OCI-LY7 (cell line): ENCODE results near the gene IPO11. TPM values are rescaled to one million over a fixed set of nuclear protein-coding genes. Genes with fewer than 3 reads are reported as not detected.

Source experiments
- BruUV-seq: library from RNA; stranded (reverse); fragments of 400-500 nt; replicated peaks from 2 replicates; lab custom pipeline; 2021; lab: Mats Ljungman, UMichigan
- CTCF ChIA-PET: fragments of 300-600 bp; sonication (Branson Sonifier 250); formaldehyde crosslinking; loops from one replicate; lab custom pipeline; 2022; ENCODE audit warnings: antibody characterized with exemption; ENCODE audit not compliant: unreplicated experiment; lab: Charles Lee
- POLR2A ChIA-PET: fragments of 300-600 bp; sonication (Branson Sonifier 250); formaldehyde crosslinking; loops from one replicate; lab custom pipeline; 2022; ENCODE audit warnings: antibody characterized with exemption; lab: Charles Lee
- DNase-seq: peaks from one replicate; pipeline ENCODE4 v3.0.0-alpha.2; 2015; ENCODE audit warnings: low spot score
- H2AFZ ChIP-seq: fragments of 200-600 bp; sonication (generic), shearing (Covaris generic); 2 replicates; pipeline ENCODE4 v1.6.1; 2014; ENCODE audit warnings: mild to moderate bottlenecking, antibody characterized with exemption, low read length, moderate library complexity
- H3K27ac ChIP-seq: fragments of 200-600 bp; sonication (generic); 2 replicates; pipeline ENCODE4 v1.5.1; 2014; ENCODE audit warnings: mixed run types, low read depth, mild to moderate bottlenecking, moderate library complexity, low read length, inconsistent platforms; ENCODE audit not compliant: poor library complexity, severe bottlenecking
- H3K36me3 ChIP-seq: fragments of 200-600 bp; sonication (generic); 2 replicates; pipeline ENCODE4 v1.6.1; 2014; ENCODE audit warnings: mild to moderate bottlenecking, antibody characterized with exemption, low read length, moderate library complexity, mixed read lengths; ENCODE audit not compliant: insufficient read depth
- H3K4me1 ChIP-seq: fragments of 200-600 bp; sonication (generic); 2 replicates; pipeline ENCODE4 v1.5.1; 2014; ENCODE audit warnings: mild to moderate bottlenecking, low read length; ENCODE audit not compliant: insufficient read depth, poor library complexity, severe bottlenecking
- H3K4me2 ChIP-seq: fragments of 200-600 bp; sonication (generic); 2 replicates; pipeline ENCODE4 v1.6.1; 2014; ENCODE audit warnings: mild to moderate bottlenecking, low read length
- H3K4me3 ChIP-seq: fragments of 200-600 bp; sonication (generic); 2 replicates; pipeline ENCODE4 v1.5.1; 2014; ENCODE audit warnings: mild to moderate bottlenecking, low read depth, low read length; ENCODE audit not compliant: poor library complexity, severe bottlenecking
- H3K79me2 ChIP-seq: fragments of 200-600 bp; sonication (generic); 2 replicates; pipeline ENCODE4 v1.6.1; 2016; ENCODE audit warnings: low read depth, mild to moderate bottlenecking, low read length, moderate library complexity, mixed read lengths; ENCODE audit not compliant: insufficient read depth
- H3K9me2 ChIP-seq: fragments of 200-600 bp; sonication (generic); 2 replicates; pipeline ENCODE4 v1.6.1; 2016; ENCODE audit warnings: mild to moderate bottlenecking, low read length, mixed read lengths; ENCODE audit not compliant: insufficient read depth
- H3K9me3 ChIP-seq: fragments of 200-600 bp; sonication (generic); 2 replicates; pipeline ENCODE4 v1.6.1; 2014; ENCODE audit warnings: mild to moderate bottlenecking, mixed run types, low read length, mixed read lengths
- H4K20me1 ChIP-seq: fragments of 200-600 bp; sonication (generic); 2 replicates; pipeline ENCODE4 v1.6.1; 2014; ENCODE audit warnings: mild to moderate bottlenecking, antibody characterized with exemption, low read length, moderate library complexity, mixed read lengths; ENCODE audit not compliant: insufficient read depth
- CTCF ChIP-seq: fragments of 200-600 bp; sonication (generic); conservative IDR thresholded peaks from 2 replicates; pipeline ENCODE4 v1.5.1; 2014; ENCODE audit warnings: mild to moderate bottlenecking, antibody characterized with exemption, low read length, moderate library complexity, mixed read lengths
- EZH2phosphoT487 ChIP-seq: fragments of 200-600 bp; sonication (generic); IDR thresholded peaks from 2 replicates; pipeline ENCODE4 v1.6.1; 2018; ENCODE audit warnings: low read depth, borderline replicate concordance, mild to moderate bottlenecking, mixed run types, antibody characterized with exemption, low read length, moderate library complexity, mixed read lengths
- intact Hi-C: fragments of 100-400 bp; cut with micrococcal nuclease; formaldehyde crosslinking; loops from one replicate; pipeline ENCODE4 v1.10.0; 2022; ENCODE audit not compliant: unreplicated experiment
- total RNA-seq, 2 experiments: library from RNA; depleted of rRNA in 1 of 2; stranded (reverse); fragments of >200 nt in 1 of 2; shearing (Covaris generic) in 1 of 2; gene quantifications; 2 replicates each; pipeline ENCODE4 v1.2.3, GENCODE V29; 2014 to 2022

The IPO11 gene
- total RNA-seq, 2 experiments from 2014 or later, result 26.1 to 59.9 TPM

DNA sequence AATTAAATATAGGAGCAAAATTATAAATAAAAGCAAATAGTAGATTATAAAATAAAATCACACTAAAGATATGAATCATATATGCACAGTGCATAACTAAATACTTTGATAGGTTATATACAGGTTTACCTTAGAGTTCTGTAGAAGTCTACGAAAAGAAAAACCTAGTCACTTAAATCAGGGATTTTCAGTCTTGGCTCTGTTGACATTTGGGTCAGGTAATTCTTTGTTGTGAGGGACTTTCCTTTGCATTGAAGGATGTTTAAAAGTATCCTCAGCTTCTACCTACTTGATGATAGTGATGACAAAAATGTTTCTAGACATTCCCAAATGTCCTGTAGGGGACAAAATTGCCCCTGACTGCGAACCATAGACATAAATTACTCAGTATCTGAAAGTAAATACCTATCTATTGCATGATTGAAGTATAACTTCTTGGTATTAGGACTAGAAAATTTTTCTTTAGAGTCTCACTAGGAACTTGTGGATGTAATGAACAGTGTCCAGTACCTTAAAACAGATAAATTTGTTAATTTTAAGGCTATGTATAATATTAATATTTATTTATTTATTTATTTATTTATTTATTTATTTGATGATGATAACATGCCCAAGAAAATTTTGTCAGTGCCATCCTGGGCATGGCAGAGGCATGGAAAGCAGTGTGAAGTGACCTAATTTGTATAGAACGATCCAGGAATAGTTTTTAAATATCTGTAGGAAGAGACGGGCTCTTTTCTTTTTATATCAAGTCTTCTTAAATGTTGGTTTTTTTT lies 122.1 kb downstream of the IPO11 start:
- DNase-seq, result no peak
- ChIA-PET POLR2A (no interaction called here), CTCF (no interaction called here)
- no peaks in the 10 kb centered on the region for H3K79me2 ChIP-seq
- H3K9me2 ChIP-seq, result no peaks in the 10 kb centered on the region
- no peaks in the 10 kb centered on the region for H4K20me1 ChIP-seq
- no TSS peak for BruUV-seq
- no peaks in the 10 kb centered on the region for H3K9me3 ChIP-seq
- H3K4me2 ChIP-seq, result no peak overlapping the region
- TF ChIP-seq CTCF (no peak), EZH2phosphoT487 (no peak)
- no peak overlapping the region for H3K27ac ChIP-seq
- H2AFZ ChIP-seq, result no peak overlapping the region
- intact Hi-C loops, result no loop called here
- no peaks in the 10 kb centered on the region for H3K4me1 ChIP-seq
- no peak overlapping the region for H3K4me3 ChIP-seq
- peaks cover 49% of the 10 kb centered on the region for H3K36me3 ChIP-seq

DNA sequence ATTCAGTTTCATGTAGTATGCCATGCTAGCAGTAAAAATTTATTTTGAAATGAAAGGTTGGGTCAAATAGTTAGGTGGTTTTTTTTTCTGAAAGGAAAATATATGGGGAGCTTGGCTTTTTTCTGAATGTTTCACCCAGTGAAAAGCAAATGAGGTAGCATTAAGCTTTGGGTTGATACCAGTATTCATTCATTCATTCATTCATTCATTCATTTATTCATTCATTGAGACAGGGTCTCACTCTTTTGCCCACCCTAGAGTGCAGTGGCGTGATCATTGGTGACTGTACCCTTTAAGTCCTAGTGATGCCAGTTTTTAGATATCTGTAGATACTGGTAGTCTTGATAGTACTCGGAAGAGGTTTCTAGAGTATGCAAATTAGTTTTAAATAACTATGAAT lies 123.7 kb downstream of the IPO11 start:
- TF ChIP-seq CTCF (no peak), EZH2phosphoT487 (no peak)
- H3K9me2 ChIP-seq, result no peaks in the 10 kb centered on the region
- H3K4me3 ChIP-seq, result no peak overlapping the region
- no peak overlapping the region for H3K4me2 ChIP-seq
- intact Hi-C loops, result no loop called here
- no peak for DNase-seq
- no peaks in the 10 kb centered on the region for H4K20me1 ChIP-seq
- H3K27ac ChIP-seq, result no peak overlapping the region
- peaks cover 44% of the 10 kb centered on the region for H3K36me3 ChIP-seq
- H2AFZ ChIP-seq, result no peak overlapping the region
- no peaks in the 10 kb centered on the region for H3K79me2 ChIP-seq
- no peaks in the 10 kb centered on the region for H3K9me3 ChIP-seq
- POLR2A ChIA-PET, result no interaction called here
- no peaks in the 10 kb centered on the region for H3K4me1 ChIP-seq
- no TSS peak for BruUV-seq
- CTCF ChIA-PET, result no interaction called here

DNA sequence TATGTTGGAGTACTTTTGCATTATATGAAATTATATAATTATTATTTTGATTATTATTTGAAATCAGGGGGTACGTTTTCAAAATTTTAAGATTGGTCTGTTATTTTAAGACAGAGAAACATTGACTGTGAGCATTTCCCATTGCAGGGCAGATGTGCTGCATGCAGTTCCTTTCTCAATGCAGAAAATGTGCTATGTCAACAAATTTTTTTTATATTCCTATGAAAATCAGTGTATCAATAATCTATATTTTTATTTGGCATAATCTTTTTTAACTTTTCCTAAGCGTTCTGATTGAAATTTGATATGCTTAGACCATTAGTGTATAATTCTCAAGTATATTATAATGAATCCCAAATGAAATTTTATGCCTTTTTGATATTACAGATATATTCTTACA lies 124.2 kb downstream of the IPO11 start:
- BruUV-seq, result no TSS peak
- POLR2A ChIA-PET, result no interaction called here
- no peak for TF ChIP-seq EZH2phosphoT487
- TF ChIP-seq CTCF, result no peak
- Histone ChIP-seq H3K4me1 (no peaks in the 10 kb centered on the region), H4K20me1 (no peaks in the 10 kb centered on the region), H3K79me2 (no peaks in the 10 kb centered on the region), H3K9me2 (no peaks in the 10 kb centered on the region), H3K4me3 (no peak overlapping the region), H3K9me3 (no peaks in the 10 kb centered on the region), H2AFZ (no peak overlapping the region), H3K4me2 (no peak overlapping the region), H3K36me3 (peaks cover 41% of the 10 kb centered on the region), H3K27ac (no peak overlapping the region)
- DNase-seq, result no peak
- CTCF ChIA-PET, result no interaction called here
- intact Hi-C loops, result no loop called here
